Measurements from ENCODE around the gene DBF4B.

GRCh38 chr17:44766409-44767038, 58.1 kb downstream of the DBF4B start:
- TF ChIP-seq, protein P1, sequence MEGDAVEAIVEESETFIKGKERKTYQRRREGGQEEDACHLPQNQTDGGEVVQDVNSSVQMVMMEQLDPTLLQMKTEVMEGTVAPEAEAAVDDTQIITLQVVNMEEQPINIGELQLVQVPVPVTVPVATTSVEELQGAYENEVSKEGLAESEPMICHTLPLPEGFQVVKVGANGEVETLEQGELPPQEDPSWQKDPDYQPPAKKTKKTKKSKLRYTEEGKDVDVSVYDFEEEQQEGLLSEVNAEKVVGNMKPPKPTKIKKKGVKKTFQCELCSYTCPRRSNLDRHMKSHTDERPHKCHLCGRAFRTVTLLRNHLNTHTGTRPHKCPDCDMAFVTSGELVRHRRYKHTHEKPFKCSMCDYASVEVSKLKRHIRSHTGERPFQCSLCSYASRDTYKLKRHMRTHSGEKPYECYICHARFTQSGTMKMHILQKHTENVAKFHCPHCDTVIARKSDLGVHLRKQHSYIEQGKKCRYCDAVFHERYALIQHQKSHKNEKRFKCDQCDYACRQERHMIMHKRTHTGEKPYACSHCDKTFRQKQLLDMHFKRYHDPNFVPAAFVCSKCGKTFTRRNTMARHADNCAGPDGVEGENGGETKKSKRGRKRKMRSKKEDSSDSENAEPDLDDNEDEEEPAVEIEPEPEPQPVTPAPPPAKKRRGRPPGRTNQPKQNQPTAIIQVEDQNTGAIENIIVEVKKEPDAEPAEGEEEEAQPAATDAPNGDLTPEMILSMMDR (IDR thresholded peaks at IDR 0.05): no peak
- TF ChIP-seq POLR2A (IDR thresholded peaks at IDR 0.05): no peak
